ENCODE results near the gene NECTIN2.

The NECTIN2 gene

DNA sequence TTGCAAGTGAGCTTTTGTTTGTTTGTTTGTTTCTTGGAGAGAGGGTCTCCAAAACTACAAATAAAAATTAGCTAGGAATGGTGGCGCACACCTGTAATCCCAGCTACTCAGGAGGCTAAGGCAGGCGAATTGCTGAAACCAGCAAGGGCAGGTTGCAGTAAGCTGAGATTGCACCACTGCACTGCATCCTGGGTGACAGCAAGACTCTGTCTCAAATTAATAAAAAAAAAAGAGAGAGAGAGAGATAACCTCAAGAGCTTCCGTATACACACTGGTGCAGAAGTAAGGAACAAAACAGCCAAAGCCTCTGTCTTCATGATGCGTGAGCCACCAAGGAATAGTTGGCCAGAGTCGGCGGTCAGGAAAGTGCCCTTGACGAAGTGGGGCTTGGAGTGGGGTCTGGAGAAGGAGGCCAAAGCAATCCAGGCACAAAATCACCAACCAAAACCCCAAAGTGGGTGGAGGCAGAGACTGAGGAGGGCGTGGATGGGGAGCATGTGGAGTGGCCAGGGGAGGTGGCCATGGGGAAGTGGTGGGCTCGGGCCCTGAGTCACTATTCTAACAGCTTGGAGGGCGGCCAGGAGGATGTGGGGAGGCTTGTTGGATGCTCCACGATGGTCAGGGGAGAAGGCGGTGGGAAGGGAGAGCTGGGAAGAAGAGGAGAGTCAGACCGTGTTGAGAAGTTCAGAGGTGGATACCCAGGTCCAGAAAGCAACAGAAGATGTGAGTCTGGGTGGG is 23.8 kb downstream of the NECTIN2 start:
- DNase-seq (ENCODE audit: low read depth) = no peak
- TF ChIP-seq, protein P1, sequence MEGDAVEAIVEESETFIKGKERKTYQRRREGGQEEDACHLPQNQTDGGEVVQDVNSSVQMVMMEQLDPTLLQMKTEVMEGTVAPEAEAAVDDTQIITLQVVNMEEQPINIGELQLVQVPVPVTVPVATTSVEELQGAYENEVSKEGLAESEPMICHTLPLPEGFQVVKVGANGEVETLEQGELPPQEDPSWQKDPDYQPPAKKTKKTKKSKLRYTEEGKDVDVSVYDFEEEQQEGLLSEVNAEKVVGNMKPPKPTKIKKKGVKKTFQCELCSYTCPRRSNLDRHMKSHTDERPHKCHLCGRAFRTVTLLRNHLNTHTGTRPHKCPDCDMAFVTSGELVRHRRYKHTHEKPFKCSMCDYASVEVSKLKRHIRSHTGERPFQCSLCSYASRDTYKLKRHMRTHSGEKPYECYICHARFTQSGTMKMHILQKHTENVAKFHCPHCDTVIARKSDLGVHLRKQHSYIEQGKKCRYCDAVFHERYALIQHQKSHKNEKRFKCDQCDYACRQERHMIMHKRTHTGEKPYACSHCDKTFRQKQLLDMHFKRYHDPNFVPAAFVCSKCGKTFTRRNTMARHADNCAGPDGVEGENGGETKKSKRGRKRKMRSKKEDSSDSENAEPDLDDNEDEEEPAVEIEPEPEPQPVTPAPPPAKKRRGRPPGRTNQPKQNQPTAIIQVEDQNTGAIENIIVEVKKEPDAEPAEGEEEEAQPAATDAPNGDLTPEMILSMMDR (conservative IDR thresholded peaks at IDR 0.05; ENCODE audit: low read depth, low read length) = no peak
- no peak overlapping the region for H3K4me3 ChIP-seq (ENCODE audit: low read length)

DNA sequence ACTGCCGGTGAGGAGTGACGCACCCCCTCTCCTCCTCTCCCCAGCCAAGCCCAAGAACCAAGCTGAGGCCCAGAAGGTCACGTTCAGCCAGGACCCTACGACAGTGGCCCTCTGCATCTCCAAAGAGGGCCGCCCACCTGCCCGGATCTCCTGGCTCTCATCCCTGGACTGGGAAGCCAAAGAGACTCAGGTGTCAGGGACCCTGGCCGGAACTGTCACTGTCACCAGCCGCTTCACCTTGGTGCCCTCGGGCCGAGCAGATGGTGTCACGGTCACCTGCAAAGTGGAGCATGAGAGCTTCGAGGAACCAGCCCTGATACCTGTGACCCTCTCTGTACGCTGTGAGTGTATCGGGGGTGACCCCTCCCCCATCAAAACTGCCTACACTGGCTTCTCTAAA is 25.7 kb downstream of the NECTIN2 start:
- H3K4me3 ChIP-seq (ENCODE audit: low read length) = no peak overlapping the region
- no peak for DNase-seq (ENCODE audit: low read depth)
- TF ChIP-seq, protein P1 (conservative IDR thresholded peaks at IDR 0.05; ENCODE audit: low read depth, low read length) = no peak

DNA sequence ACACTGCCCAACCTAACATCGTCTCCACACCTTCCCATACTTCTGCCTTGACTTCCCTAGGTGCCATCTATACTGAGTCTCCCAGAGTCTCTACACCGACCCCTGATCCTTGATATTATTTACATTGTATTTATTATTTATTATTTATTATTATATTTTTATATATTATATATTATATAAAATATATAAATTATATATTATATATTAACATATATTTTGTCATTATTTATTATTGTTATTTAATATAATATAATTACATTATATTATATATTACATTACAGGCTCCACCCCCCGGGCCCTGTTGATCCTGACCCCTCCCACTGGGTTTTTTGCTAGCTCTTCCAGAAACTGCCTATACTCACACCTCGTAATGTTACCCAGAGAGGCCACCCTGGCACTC is 26.6 kb downstream of the NECTIN2 start:
- no peak for DNase-seq (ENCODE audit: low read depth)
- TF ChIP-seq, protein P1 (conservative IDR thresholded peaks at IDR 0.05; ENCODE audit: low read depth, low read length) = no peak
- H3K4me3 ChIP-seq (ENCODE audit: low read length) = no peak overlapping the region

DNA sequence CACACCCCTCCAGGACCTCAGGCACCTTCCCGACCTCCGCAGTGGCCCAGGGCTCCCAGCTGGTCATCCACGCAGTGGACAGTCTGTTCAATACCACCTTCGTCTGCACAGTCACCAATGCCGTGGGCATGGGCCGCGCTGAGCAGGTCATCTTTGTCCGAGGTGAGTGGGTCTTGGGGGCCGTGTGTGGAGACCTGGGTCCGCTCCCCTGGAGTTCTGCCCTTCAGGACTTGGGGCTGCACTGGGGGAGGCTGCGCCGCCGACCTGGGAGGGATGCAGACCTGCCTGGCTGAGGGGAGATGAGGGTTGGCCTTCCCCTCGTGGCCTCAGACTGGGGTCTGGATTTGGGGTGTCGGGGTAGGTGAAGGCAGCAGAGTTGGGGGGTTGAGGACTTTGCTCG is 28.2 kb downstream of the NECTIN2 start:
- H3K4me3 ChIP-seq (ENCODE audit: low read length) = no peak overlapping the region
- TF ChIP-seq, protein P1 (conservative IDR thresholded peaks at IDR 0.05; ENCODE audit: low read depth, low read length) = no peak
- DNase-seq (ENCODE audit: low read depth) = no peak

DNA sequence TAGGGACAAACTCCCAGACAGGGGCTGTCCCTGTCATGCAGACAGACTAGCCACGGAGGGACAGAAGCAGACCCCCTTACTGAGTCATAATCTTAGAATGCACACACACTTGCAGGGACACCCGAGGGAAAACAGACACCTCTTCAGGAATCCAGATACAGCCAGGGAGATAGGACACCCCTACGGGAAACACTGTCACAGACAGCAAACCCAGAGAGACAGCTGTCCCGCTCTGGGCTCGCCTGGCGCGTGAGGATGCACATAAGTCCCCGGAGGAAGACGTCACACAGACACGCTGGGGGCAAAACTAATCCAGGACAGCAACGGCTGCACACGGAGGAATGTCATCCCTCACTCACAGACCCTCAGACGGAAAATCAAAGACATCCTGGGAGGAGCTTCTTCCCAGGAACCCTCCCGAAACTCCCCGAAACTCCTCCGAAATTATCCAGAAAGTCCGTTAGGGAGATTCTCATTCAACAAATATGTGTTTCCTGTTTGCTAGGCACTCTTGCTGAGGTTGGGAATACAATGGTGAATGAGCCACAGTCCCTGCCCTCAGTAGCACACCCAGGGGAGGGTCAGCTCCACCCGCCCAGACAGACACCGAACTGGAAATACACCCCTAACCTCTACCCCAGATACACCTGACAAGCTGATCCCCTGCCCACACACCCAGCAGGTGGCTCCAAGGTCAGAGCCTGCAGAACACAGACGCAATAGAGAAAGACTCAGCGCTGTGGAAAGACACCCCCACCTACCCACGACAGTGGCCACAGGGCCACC is 29.8 kb downstream of the NECTIN2 start:
- DNase-seq (ENCODE audit: low read depth) = no peak
- TF ChIP-seq, protein P1 (conservative IDR thresholded peaks at IDR 0.05; ENCODE audit: low read depth, low read length) = no peak
- no peak overlapping the region for H3K4me3 ChIP-seq (ENCODE audit: low read length)

DNA sequence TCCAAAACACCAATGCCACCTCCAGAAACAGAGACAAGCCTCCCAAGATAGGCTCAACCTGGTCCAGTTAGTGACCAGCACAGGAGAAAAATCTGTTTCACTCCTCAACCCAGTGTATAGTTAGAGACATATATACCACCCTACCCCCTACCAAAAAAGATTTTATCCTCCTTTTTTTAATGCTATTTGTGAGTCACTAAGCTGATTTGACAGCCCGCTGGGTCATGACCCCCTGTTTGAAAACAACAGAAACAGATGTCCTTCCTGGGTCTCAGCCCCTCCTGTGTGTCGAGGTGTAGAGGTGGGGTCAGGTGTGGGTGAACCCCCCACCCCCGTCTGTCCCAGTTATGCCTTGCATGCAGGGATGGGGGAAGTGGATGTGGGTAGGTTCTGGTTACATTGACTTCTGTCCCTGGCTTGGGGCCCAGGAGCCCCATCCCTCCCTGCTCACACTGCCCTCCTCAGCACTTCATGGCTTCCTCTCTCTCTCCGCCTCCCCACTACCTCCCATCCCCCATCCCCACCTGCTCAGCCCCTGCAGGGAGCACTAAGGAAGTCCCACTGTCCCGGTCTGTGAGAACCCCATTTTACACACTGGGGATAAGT is 30.9 kb downstream of the NECTIN2 start:
- TF ChIP-seq, protein P1 (conservative IDR thresholded peaks at IDR 0.05; ENCODE audit: low read depth, low read length) = no peak
- DNase-seq (ENCODE audit: low read depth) = no peak
- no peak overlapping the region for H3K4me3 ChIP-seq (ENCODE audit: low read length)
